A549 (cell line): Measurements from ENCODE around the gene SETMAR.

Source experiments
- HOXB13 ChIP-seq: fragments of 250-450 bp; sonication (Bioruptor Pico); IDR thresholded peaks from 2 replicates; pipeline ENCODE4 v1.5.0; 2020; ENCODE audit warnings: low read depth, mild to moderate bottlenecking, moderate library complexity
- KDM1A ChIP-seq: fragments of 200-600 bp; sonication (generic); IDR thresholded peaks from 2 replicates; pipeline ENCODE4 v1.6.1; 2016; ENCODE audit warnings: low read depth, mild to moderate bottlenecking
- POLR2A ChIP-seq: IDR thresholded peaks from 2 replicates; pipeline ENCODE4 v1.6.1; 2012; ENCODE audit warnings: mild to moderate bottlenecking, low read length
- RAD21 ChIP-seq, 2 experiments: fragments of >200 bp in 1 of 2; sonication (Bioruptor Twin) in 1 of 2; formaldehyde crosslinking in 1 of 2; IDR thresholded peaks in 1 of 2; conservative IDR thresholded peaks in 1 of 2; 2 replicates in 1 of 2; 3 replicates in 1 of 2; pipeline ENCODE4 v1.6.1; 2012 to 2018; ENCODE audit warnings: inconsistent platforms in 1 of 2
- RCOR1 ChIP-seq: fragments of 150-350 bp; IDR thresholded peaks from 2 replicates; pipeline ENCODE4 v1.6.1; 2014; ENCODE audit warnings: antibody characterized with exemption, low read length, low read depth
- TF ChIP-seq, protein P1 (sequence below): fragments of >200 bp; sonication (Bioruptor Twin); formaldehyde crosslinking; IDR thresholded peaks from 3 replicates; pipeline ENCODE4 v1.5.1; 2016
- TF ChIP-seq, protein P2 (sequence below): IDR thresholded peaks from 2 replicates; pipeline ENCODE4 v1.6.1; 2012
- TF ChIP-seq, protein P3 (sequence below): fragments of 250-450 bp; sonication (Bioruptor Pico); IDR thresholded peaks from 2 replicates; pipeline ENCODE4 v1.5.0; 2021; ENCODE audit warnings: mild to moderate bottlenecking, moderate library complexity, borderline replicate concordance

DNA sequence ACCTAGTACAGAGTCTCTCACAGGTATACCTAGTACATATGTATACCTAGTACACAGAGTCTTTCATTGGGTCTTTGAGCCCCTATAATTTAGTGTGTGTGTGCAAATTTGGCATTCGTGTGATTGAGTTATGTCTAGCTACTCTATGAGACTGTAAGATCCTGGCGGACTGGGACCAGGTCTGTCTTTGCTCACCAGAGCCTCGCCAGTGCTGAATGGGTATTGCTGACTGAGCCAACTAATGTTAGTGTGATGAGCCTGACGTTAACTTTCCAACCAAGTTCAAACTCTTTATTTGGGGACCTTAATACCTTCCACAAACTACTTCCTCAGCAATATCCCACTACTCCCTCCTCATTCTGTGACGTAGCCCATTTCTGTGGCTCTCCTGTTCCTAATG, 35.6 kb downstream of the SETMAR start:
- TF ChIP-seq, protein P1, sequence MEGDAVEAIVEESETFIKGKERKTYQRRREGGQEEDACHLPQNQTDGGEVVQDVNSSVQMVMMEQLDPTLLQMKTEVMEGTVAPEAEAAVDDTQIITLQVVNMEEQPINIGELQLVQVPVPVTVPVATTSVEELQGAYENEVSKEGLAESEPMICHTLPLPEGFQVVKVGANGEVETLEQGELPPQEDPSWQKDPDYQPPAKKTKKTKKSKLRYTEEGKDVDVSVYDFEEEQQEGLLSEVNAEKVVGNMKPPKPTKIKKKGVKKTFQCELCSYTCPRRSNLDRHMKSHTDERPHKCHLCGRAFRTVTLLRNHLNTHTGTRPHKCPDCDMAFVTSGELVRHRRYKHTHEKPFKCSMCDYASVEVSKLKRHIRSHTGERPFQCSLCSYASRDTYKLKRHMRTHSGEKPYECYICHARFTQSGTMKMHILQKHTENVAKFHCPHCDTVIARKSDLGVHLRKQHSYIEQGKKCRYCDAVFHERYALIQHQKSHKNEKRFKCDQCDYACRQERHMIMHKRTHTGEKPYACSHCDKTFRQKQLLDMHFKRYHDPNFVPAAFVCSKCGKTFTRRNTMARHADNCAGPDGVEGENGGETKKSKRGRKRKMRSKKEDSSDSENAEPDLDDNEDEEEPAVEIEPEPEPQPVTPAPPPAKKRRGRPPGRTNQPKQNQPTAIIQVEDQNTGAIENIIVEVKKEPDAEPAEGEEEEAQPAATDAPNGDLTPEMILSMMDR = no peak
- TF ChIP-seq, protein P2, sequence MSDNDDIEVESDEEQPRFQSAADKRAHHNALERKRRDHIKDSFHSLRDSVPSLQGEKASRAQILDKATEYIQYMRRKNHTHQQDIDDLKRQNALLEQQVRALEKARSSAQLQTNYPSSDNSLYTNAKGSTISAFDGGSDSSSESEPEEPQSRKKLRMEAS = no peak
- no peak for TF ChIP-seq POLR2A
- no peak for TF ChIP-seq RCOR1
- TF ChIP-seq, protein P3, sequence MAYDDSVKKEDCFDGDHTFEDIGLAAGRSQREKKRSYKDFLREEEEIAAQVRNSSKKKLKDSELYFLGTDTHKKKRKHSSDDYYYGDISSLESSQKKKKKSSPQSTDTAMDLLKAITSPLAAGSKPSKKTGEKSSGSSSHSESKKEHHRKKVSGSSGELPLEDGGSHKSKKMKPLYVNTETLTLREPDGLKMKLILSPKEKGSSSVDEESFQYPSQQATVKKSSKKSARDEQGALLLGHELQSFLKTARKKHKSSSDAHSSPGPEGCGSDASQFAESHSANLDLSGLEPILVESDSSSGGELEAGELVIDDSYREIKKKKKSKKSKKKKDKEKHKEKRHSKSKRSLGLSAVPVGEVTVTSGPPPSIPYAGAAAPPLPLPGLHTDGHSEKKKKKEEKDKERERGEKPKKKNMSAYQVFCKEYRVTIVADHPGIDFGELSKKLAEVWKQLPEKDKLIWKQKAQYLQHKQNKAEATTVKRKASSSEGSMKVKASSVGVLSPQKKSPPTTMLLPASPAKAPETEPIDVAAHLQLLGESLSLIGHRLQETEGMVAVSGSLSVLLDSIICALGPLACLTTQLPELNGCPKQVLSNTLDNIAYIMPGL (CRISPR knock-in tag) = no peak
- no peak for TF ChIP-seq RAD21 (conservative IDR thresholded peaks at IDR 0.05 in 1 of 2, IDR thresholded peaks at IDR 0.05 in 1 of 2)
- TF ChIP-seq KDM1A = no peak
- no peak for TF ChIP-seq HOXB13 (CRISPR knock-in tag)
